Suprapubic skin (tissue), 4 donors: ENCODE measurements around the gene CCND3. TPM values are rescaled to one million over a fixed set of nuclear protein-coding genes. Genes with fewer than 3 reads are reported as not detected.
A peak's percentile ranks its signal among the peaks of the same experiment; 100 is the strongest.
"Not testable (repeated sequence)": the region's sequence is repeated elsewhere in the genome, so short reads cannot be mapped to it uniquely, and the experiment has no call there.

ENCODE experiments used
- DNase-seq, 2 donors: peaks; one replicate each; pipeline ENCODE4 v3.0.0-alpha.2; 2019; ENCODE audit warnings: low spot score in 2 of 2
- H3K27ac ChIP-seq: fragments of 200-600 bp; sonication (generic); one replicate; pipeline ENCODE4 v1.5.1; 2019
- H3K27me3 ChIP-seq: fragments of 200-600 bp; sonication (generic); one replicate; pipeline ENCODE4 v1.5.1; 2019
- H3K36me3 ChIP-seq: fragments of 200-600 bp; sonication (generic); one replicate; pipeline ENCODE4 v1.5.1; 2019
- H3K4me1 ChIP-seq: fragments of 200-600 bp; sonication (generic); one replicate; pipeline ENCODE4 v1.5.1; 2019
- H3K4me3 ChIP-seq: fragments of 200-600 bp; sonication (generic); one replicate; pipeline ENCODE4 v1.5.1; 2019; ENCODE audit warnings: mild to moderate bottlenecking
- H3K9me3 ChIP-seq: fragments of 200-600 bp; sonication (generic); one replicate; pipeline ENCODE4 v1.5.1; 2019
- CTCF ChIP-seq, 2 donors: fragments of 200-600 bp in 1 of 2; fragments of 450-650 bp in 1 of 2; sonication (generic) in 1 of 2; IDR thresholded peaks; one replicate each; pipeline ENCODE4 v1.5.1; 2016 to 2019; ENCODE audit warnings: antibody characterized with exemption in 2 of 2, mild to moderate bottlenecking in 1 of 2, moderate library complexity in 1 of 2
- EP300 ChIP-seq: sonication (generic); formaldehyde crosslinking; IDR thresholded peaks from one replicate; pipeline ENCODE4 v1.6.1; 2017; ENCODE audit warnings: antibody characterized with exemption
- POLR2A ChIP-seq, 2 donors: fragments of 450-650 bp; IDR thresholded peaks; one replicate each; pipeline ENCODE4 v1.6.1; 2017; ENCODE audit warnings: antibody characterized with exemption in 2 of 2, mild to moderate bottlenecking in 2 of 2, moderate library complexity in 2 of 2
- POLR2AphosphoS5 ChIP-seq, 3 donors: sonication (generic); formaldehyde crosslinking; IDR thresholded peaks; one replicate each; pipeline ENCODE4 v1.6.1; 2017; ENCODE audit warnings: antibody characterized with exemption in 3 of 3
- WGBS: methylation state at CpG from one replicate; pipeline ENCODE4 v1.1.5; 2018; 5-methylcytosine and 5-hydroxymethylcytosine counted together
- total RNA-seq, 4 donors: library from RNA; depleted of rRNA; stranded (reverse); fragments of >200 nt; gene quantifications; one replicate each; pipeline ENCODE4 v1.1.0, GENCODE V29; 2016

CCND3 gene
- total RNA-seq, 4 donors from 2014 or later, result 106 to 214 (median 132) TPM

- Histone ChIP-seq H3K27me3 (no peaks in the 10 kb centered on the region), H3K36me3 (no peaks in the 10 kb centered on the region), H3K4me3 (no peak overlapping the region), H3K27ac (no peak overlapping the region), H3K9me3 (no peaks in the 10 kb centered on the region), H3K4me1 (peaks cover 35% of the 10 kb centered on the region)
- TF ChIP-seq CTCF (IDR thresholded peaks at IDR 0.05) (no peak), EP300 (no peak), POLR2AphosphoS5 (IDR thresholded peaks at IDR 0.05) (no peak), POLR2A (IDR thresholded peaks at IDR 0.05) (no peak)
- DNase-seq, result no peak
Observed at GRCh38 chr6:41943456-41943855, 1.8 kb upstream of the CCND3 start.

- not testable (repeated sequence) for H3K4me3 ChIP-seq, DNase-seq, H3K9me3 ChIP-seq, H3K27ac ChIP-seq, H3K27me3 ChIP-seq, H3K36me3 ChIP-seq
- WGBS, result 92% methylated on average over 14 of the region's 14 CpGs
- H3K4me1 ChIP-seq, result peaks cover 40% of the 10 kb centered on the region
Observed at GRCh38 chr6:41942882-41943281, 1.3 kb upstream of the CCND3 start.

GRCh38 chr6:41942067-41942851, 651 bp upstream of the CCND3 start:
- Histone ChIP-seq H3K27ac (peak overlapping the region; percentile 62), H3K9me3 (no peaks in the 10 kb centered on the region), H3K27me3 (no peaks in the 10 kb centered on the region), H3K36me3 (no peaks in the 10 kb centered on the region), H3K4me1 (peaks cover 45% of the 10 kb centered on the region), H3K4me3 (peak overlapping the region; percentile 79)
- TF ChIP-seq POLR2AphosphoS5 (IDR thresholded peaks at IDR 0.05) (no peak), POLR2A (IDR thresholded peaks at IDR 0.05) (no peak), CTCF (IDR thresholded peaks at IDR 0.05) (no peak), EP300 (no peak)
- DNase-seq, result no peak
- WGBS, result 41% methylated on average over 20 of the region's 20 CpGs

GRCh38 chr6:41940759-41941279, 789 bp downstream of the CCND3 start:
- Histone ChIP-seq H3K4me1 (peaks cover 59% of the 10 kb centered on the region), H3K9me3 (no peaks in the 10 kb centered on the region), H3K4me3 (peak overlapping the region; percentile 79), H3K27ac (peak overlapping the region; percentile 62), H3K36me3 (peaks cover 2% of the 10 kb centered on the region), H3K27me3 (no peaks in the 10 kb centered on the region)
- 0% methylated on average over 4 of the region's 38 CpGs for WGBS
- no peak for TF ChIP-seq POLR2A (IDR thresholded peaks at IDR 0.05)
- TF ChIP-seq EP300, result no peak
- no peak for TF ChIP-seq POLR2AphosphoS5 (IDR thresholded peaks at IDR 0.05)
- TF ChIP-seq CTCF (IDR thresholded peaks at IDR 0.05), result no peak
- DNase-seq, result peak in 1 of 2 donors; percentile 75

GRCh38 chr6:41939848-41940758, 1.5 kb downstream of the CCND3 start:
- H3K27me3 ChIP-seq, result no peaks in the 10 kb centered on the region
- peak in 1 of 2 donors; percentile 64 for DNase-seq
- H3K9me3 ChIP-seq, result no peaks in the 10 kb centered on the region
- peaks cover 9% of the 10 kb centered on the region for H3K36me3 ChIP-seq
- H3K4me1 ChIP-seq, result peaks cover 61% of the 10 kb centered on the region
- TF ChIP-seq CTCF (IDR thresholded peaks at IDR 0.05) (no peak), EP300 (no peak), POLR2AphosphoS5 (IDR thresholded peaks at IDR 0.05) (no peak), POLR2A (IDR thresholded peaks at IDR 0.05) (no peak)
- H3K4me3 ChIP-seq, result peak overlapping the region; percentile 79
- WGBS, result 14% methylated on average over 18 of the region's 27 CpGs
- peak overlapping the region; percentile 62 for H3K27ac ChIP-seq
